H1 (cell line): ENCODE measurements around the gene RER1. TPM values are rescaled to one million over a fixed set of nuclear protein-coding genes. Genes with fewer than 3 reads are reported as not detected.

Source experiments
- CTCF ChIA-PET: fragments of 300-600 bp; sonication (Branson Sonifier 250); formaldehyde crosslinking; loops from one replicate; lab custom pipeline; 2021; ENCODE audit not compliant: partially characterized antibody; lab: Charles Lee
- POLR2A ChIA-PET: fragments of 300-600 bp; sonication (Branson Sonifier 250); formaldehyde crosslinking; loops from one replicate; lab custom pipeline; 2021; ENCODE audit warnings: inconsistent platforms; ENCODE audit not compliant: partially characterized antibody; lab: Charles Lee
- DNase-seq, 2 experiments: peaks; one replicate each; pipeline versions ENCODE4 v3.0.0 to v3.0.0-alpha.2; 2010 to 2022; ENCODE audit warnings: low spot score in 2 of 2, low read depth in 1 of 2, mixed read lengths in 1 of 2
- FAIRE-seq: peaks from 2 replicates; lab custom pipeline; 2011; peaks lifted over from hg19 to GRCh38; lab: Jason Lieb, UNC
- H2AFZ ChIP-seq: 2 replicates; pipeline ENCODE4 v1.8.1; 2012; ENCODE audit warnings: low read length, inconsistent platforms
- H2AK5ac ChIP-seq: 2 replicates; pipeline ENCODE4 v1.6.1; 2013; ENCODE audit warnings: low read depth, low read length
- H2BK120ac ChIP-seq: replicated peaks from 2 replicates; pipeline ENCODE3; 2013; ENCODE audit warnings: low read depth, low read length, inconsistent platforms
- H2BK12ac ChIP-seq: 2 replicates; pipeline ENCODE4 v1.6.1; 2013; ENCODE audit warnings: low read depth, low read length
- H2BK15ac ChIP-seq: 2 replicates; pipeline ENCODE4 v1.6.1; 2013; ENCODE audit warnings: low read length
- H2BK20ac ChIP-seq: 2 replicates; pipeline ENCODE4 v1.6.1; 2013; ENCODE audit warnings: low read length
- H2BK5ac ChIP-seq: 2 replicates; pipeline ENCODE4 v1.6.1; 2013; ENCODE audit warnings: low read depth, low read length
- H3K14ac ChIP-seq: 2 replicates; pipeline ENCODE4 v1.6.1; 2013; ENCODE audit warnings: inconsistent platforms; ENCODE audit not compliant: insufficient read length
- H3K18ac ChIP-seq: 2 replicates; pipeline ENCODE4 v1.6.1; 2013; ENCODE audit warnings: low read length; ENCODE audit errors: extremely low read depth
- H3K23ac ChIP-seq: 2 replicates; pipeline ENCODE4 v1.6.1; 2013; ENCODE audit warnings: inconsistent platforms; ENCODE audit not compliant: insufficient read length
- H3K23me2 ChIP-seq: 2 replicates; pipeline ENCODE4 v1.6.1; 2013; ENCODE audit warnings: low read depth, low read length
- H3K27ac ChIP-seq: 2 replicates; pipeline ENCODE4 v1.6.1; 2011; ENCODE audit warnings: low read depth, low read length, inconsistent platforms
- H3K27me3 ChIP-seq, 4 experiments: replicated peaks in 1 of 4; 1 replicate in 1 of 4; 2 replicates in 3 of 4; pipeline versions ENCODE4 v1.6.1 to v1.8.1; 2011 to 2013; ENCODE audit warnings: low read length in 3 of 4, mild to moderate bottlenecking in 3 of 4, inconsistent platforms in 2 of 4, mixed read lengths in 2 of 4, moderate library complexity in 1 of 4; ENCODE audit not compliant: control insufficient read depth in 3 of 4, insufficient read depth in 3 of 4; ENCODE audit errors: extremely low read depth in 1 of 4
- H3K36me3 ChIP-seq, 4 experiments: 2 replicates each; pipeline versions ENCODE4 v1.6.1 to v1.8.1; 2011 to 2013; ENCODE audit warnings: mild to moderate bottlenecking in 4 of 4, low read length in 3 of 4, moderate library complexity in 2 of 4, control low read depth in 1 of 4, inconsistent platforms in 1 of 4; ENCODE audit not compliant: insufficient read depth in 4 of 4, control insufficient read depth in 2 of 4
- H3K4ac ChIP-seq: replicated peaks from 2 replicates; pipeline ENCODE3; 2013; ENCODE audit warnings: low read length, low read depth, mixed read lengths, inconsistent platforms; ENCODE audit not compliant: insufficient read length
- H3K4me1 ChIP-seq, 4 experiments: replicated peaks in 1 of 4; 1 replicate in 1 of 4; 2 replicates in 3 of 4; pipeline versions ENCODE4 v1.6.1 to v1.8.1; 2011 to 2013; ENCODE audit warnings: low read length in 3 of 4, inconsistent platforms in 2 of 4, mixed read lengths in 1 of 4; ENCODE audit not compliant: insufficient read depth in 4 of 4, control insufficient read depth in 3 of 4
- H3K4me2 ChIP-seq, 2 experiments: 2 replicates each; pipeline versions ENCODE4 v1.6.1 to v1.8.1; 2011 to 2013; ENCODE audit warnings: low read depth in 2 of 2, low read length in 2 of 2, control low read depth in 1 of 2, inconsistent platforms in 1 of 2, mild to moderate bottlenecking in 1 of 2; ENCODE audit not compliant: insufficient read depth in 1 of 2
- H3K4me3 ChIP-seq, 4 experiments: fragments of 200-600, 300-600 bp in 1 of 4; sonication (generic), shearing (Covaris generic), sonication (Bioruptor Twin) in 1 of 4; 2 replicates each; pipeline versions ENCODE4 v1.5.1 to v1.8.1; 2011 to 2016; ENCODE audit warnings: low read length in 4 of 4, low read depth in 3 of 4, control low read depth in 2 of 4, inconsistent platforms in 2 of 4, mild to moderate bottlenecking in 2 of 4, mixed read lengths in 1 of 4, moderate library complexity in 1 of 4; ENCODE audit not compliant: insufficient read depth in 2 of 4; ENCODE audit errors: extremely low read depth in 1 of 4
- H3K56ac ChIP-seq: replicated peaks from 2 replicates; pipeline ENCODE3; 2013; ENCODE audit warnings: low read depth, mild to moderate bottlenecking, mixed read lengths, low read length, inconsistent platforms; ENCODE audit not compliant: insufficient read length
- H3K79me1 ChIP-seq: 2 replicates; pipeline ENCODE4 v1.6.1; 2013; ENCODE audit warnings: low read depth, low read length, control low read depth
- H3K79me2 ChIP-seq, 2 experiments: 2 replicates each; pipeline versions ENCODE4 v1.6.1 to v1.8.1; 2012 to 2013; ENCODE audit warnings: low read length in 2 of 2, mild to moderate bottlenecking in 2 of 2, inconsistent platforms in 1 of 2; ENCODE audit not compliant: insufficient read depth in 2 of 2, control insufficient read depth in 1 of 2
- H3K9ac ChIP-seq, 4 experiments: replicated peaks in 1 of 4; 1 replicate in 1 of 4; 2 replicates in 3 of 4; pipeline versions ENCODE4 v1.6.1 to v1.8.1; 2011 to 2013; ENCODE audit warnings: low read depth in 3 of 4, low read length in 3 of 4, control low read depth in 2 of 4, mild to moderate bottlenecking in 2 of 4, moderate library complexity in 2 of 4, inconsistent platforms in 1 of 4; ENCODE audit errors: extremely low read depth in 1 of 4
- H3K9me3 ChIP-seq, 2 experiments: 2 replicates each; pipeline versions ENCODE4 v1.6.1 to v1.8.1; 2012 to 2013; ENCODE audit warnings: mild to moderate bottlenecking in 2 of 2, moderate library complexity in 2 of 2, control low read depth in 1 of 2, inconsistent platforms in 1 of 2, low read depth in 1 of 2, low read length in 1 of 2, mixed read lengths in 1 of 2; ENCODE audit not compliant: insufficient read depth in 2 of 2
- H4K20me1 ChIP-seq, 2 experiments: replicated peaks in 1 of 2; 2 replicates each; pipeline versions ENCODE3 to v1.8.1; 2011 to 2013; ENCODE audit warnings: inconsistent platforms in 2 of 2, low read length in 2 of 2, mild to moderate bottlenecking in 1 of 2; ENCODE audit not compliant: insufficient read depth in 2 of 2, control insufficient read depth in 1 of 2
- H4K5ac ChIP-seq: 2 replicates; pipeline ENCODE4 v1.6.1; 2013; ENCODE audit warnings: low read length, low read depth, mixed read lengths, inconsistent platforms; ENCODE audit not compliant: insufficient read length
- H4K8ac ChIP-seq: 2 replicates; pipeline ENCODE4 v1.8.0; 2013; ENCODE audit warnings: mild to moderate bottlenecking, moderate library complexity, low read length, inconsistent platforms; ENCODE audit not compliant: insufficient read depth; ENCODE audit errors: extremely low read depth
- H4K91ac ChIP-seq: replicated peaks from 2 replicates; pipeline ENCODE3; 2013; ENCODE audit warnings: low read length, mixed read lengths, inconsistent platforms; ENCODE audit not compliant: insufficient read length
- ATF2 ChIP-seq: IDR thresholded peaks from 2 replicates; pipeline ENCODE4 v1.6.1; 2012; ENCODE audit warnings: low read length, inconsistent platforms
- CHD2 ChIP-seq: IDR thresholded peaks from 2 replicates; pipeline ENCODE4 v1.6.1; 2012; ENCODE audit warnings: low read length, improper control_type of control experiment
- CREB1 ChIP-seq: IDR thresholded peaks from 2 replicates; pipeline ENCODE4 v1.6.1; 2012; ENCODE audit warnings: inconsistent platforms
- EGR1 ChIP-seq: IDR thresholded peaks from 2 replicates; pipeline ENCODE4 v1.6.1; 2011; ENCODE audit warnings: low read depth, low read length, borderline replicate concordance
- EZH2 ChIP-seq: fragments of 200-600 bp; sonication (generic); IDR thresholded peaks from 2 replicates; pipeline ENCODE4 v1.7.1; 2012; ENCODE audit warnings: low read depth, mild to moderate bottlenecking, moderate library complexity, low read length, inconsistent platforms; ENCODE audit not compliant: severe bottlenecking
- GTF2F1 ChIP-seq: IDR thresholded peaks from 2 replicates; pipeline ENCODE4 v1.6.1; 2012; ENCODE audit warnings: low read depth, low read length, improper control_type of control experiment, borderline replicate concordance
- JUND ChIP-seq: IDR thresholded peaks from 2 replicates; pipeline ENCODE4 v1.6.1; 2011; ENCODE audit warnings: mild to moderate bottlenecking, improper control_type of control experiment, low read length
- KDM4A ChIP-seq: IDR thresholded peaks from one replicate; pipeline ENCODE4 v1.7.1; 2012; ENCODE audit warnings: low read depth, mild to moderate bottlenecking, moderate library complexity, low read length, inconsistent platforms; ENCODE audit not compliant: severe bottlenecking
- POU5F1 ChIP-seq: IDR thresholded peaks from 2 replicates; pipeline ENCODE4 v1.6.1; 2011; ENCODE audit warnings: low read depth, mild to moderate bottlenecking, low read length, moderate library complexity
- RNF2 ChIP-seq: fragments of 200-900, 300-1000 bp; sonication (generic); IDR thresholded peaks from 2 replicates; pipeline ENCODE4 v1.7.1; 2016; ENCODE audit warnings: borderline replicate concordance, low read depth, mild to moderate bottlenecking, antibody characterized with exemption, low read length; ENCODE audit not compliant: poor library complexity, severe bottlenecking; ENCODE audit errors: missing control alignments
- SP2 ChIP-seq: IDR thresholded peaks from 2 replicates; pipeline ENCODE4 v1.6.1; 2012; ENCODE audit warnings: mild to moderate bottlenecking, low read length, inconsistent platforms
- SRF ChIP-seq: IDR thresholded peaks from 2 replicates; pipeline ENCODE4 v1.6.1; 2011; ENCODE audit warnings: mild to moderate bottlenecking, low read depth, low read length, moderate library complexity
- WGBS, 2 experiments: shearing (Covaris generic) in 1 of 2; methylation state at CpG; one replicate each; pipeline versions ENCODE4 v1.1.6 to v1.1.7; 2013 to 2015; ENCODE audit warnings: low lambda C conversion rate in 2 of 2, mixed read lengths in 2 of 2, inconsistent platforms in 1 of 2, low coverage in 1 of 2, missing lambda C conversion rate in 1 of 2; ENCODE audit not compliant: insufficient replicate concordance in 2 of 2, insufficient coverage in 1 of 2, insufficient read length in 1 of 2; ENCODE audit errors: extremely low coverage in 1 of 2, missing lambda C conversion rate in 1 of 2; 5-methylcytosine and 5-hydroxymethylcytosine counted together
- polyA plus RNA-seq, 7 experiments: library from polyadenylated mRNA; depleted of rRNA in 3 of 7; stranded (reverse) in 5 of 7; unstranded in 2 of 7; fragments of >200 nt in 5 of 7; fragments of 200-250 nt in 2 of 7; gene quantifications; 1 replicate in 5 of 7; 2 replicates in 1 of 7; 4 replicates in 1 of 7; pipeline versions ENCODE4 v1.2.1 to v1.2.3, GENCODE V29; 2011 to 2013; ENCODE audit warnings: missing spikeins in 2 of 7, mixed read lengths in 2 of 7
- total RNA-seq: library from RNA; stranded (reverse); fragmentation: NEBNext Ultra II Directional; extraction: Animal tissue kit (Norgen Biotek cat#: 25700); gene quantifications from 2 replicates; pipeline ENCODE4 v1.2.1, GENCODE V29; 2021

Gene RER1
- total and polyA plus RNA-seq, 2 of the 8 experiments (the other 6 are each of a cell fraction or from before 2014, with no cell fraction given) = 102 to 134 TPM

DNA sequence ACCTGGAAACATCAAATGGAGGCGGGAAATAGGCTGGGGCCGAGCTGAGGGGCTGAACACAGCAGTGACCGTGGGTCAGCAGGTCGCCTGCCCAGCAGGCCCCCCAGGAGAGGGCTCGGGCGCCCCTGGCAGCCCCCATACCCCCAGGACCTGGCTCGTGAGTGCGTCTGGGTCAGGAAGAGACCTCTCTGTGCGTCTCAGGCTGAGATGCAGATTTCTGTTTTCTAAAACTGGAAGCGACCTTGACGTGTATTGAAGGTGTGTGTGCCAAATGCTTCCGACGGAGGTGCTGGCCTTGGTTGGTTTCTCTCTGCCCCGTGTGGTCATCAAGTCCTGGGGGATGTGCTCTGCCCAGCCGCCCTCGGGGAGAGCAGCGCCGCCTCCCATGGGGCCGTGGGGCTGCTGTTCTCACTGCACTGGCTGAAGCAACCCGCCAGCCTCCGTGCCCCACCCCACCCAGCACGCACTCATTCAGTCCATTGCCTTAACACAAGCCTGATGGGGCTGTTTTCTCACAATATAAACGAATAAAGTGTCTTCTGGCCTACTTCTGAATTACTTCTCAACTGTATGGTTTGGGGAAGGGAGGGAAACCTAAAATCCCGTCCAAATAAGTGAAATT, 13.4 kb downstream of the RER1 start:
- H3K36me3 ChIP-seq = peaks cover 20 to 54% (median 46%) of the 10 kb centered on the region in 4 experiments
- no peak overlapping the region for H2BK120ac ChIP-seq
- WGBS, 2 experiments = 89% methylated on average over 24 of the region's 24 CpGs; no CpG with 5 or more reads in 1 of the 2 experiments
- no peak overlapping the region for H2AK5ac ChIP-seq
- DNase-seq (no peak), FAIRE-seq (no peak)
- no peak overlapping the region for H3K14ac ChIP-seq
- no peaks in the 10 kb centered on the region for H3K23me2 ChIP-seq
- no peaks in the 10 kb centered on the region for H3K4me1 ChIP-seq
- H3K23ac ChIP-seq = no peak overlapping the region
- no peak overlapping the region for H3K27ac ChIP-seq
- H3K4me3 ChIP-seq = no peak overlapping the region
- no peak overlapping the region for H3K4ac ChIP-seq
- no peaks in the 10 kb centered on the region for H3K27me3 ChIP-seq
- CTCF ChIA-PET = no interaction called here
- H3K56ac ChIP-seq = no peak overlapping the region
- H4K91ac ChIP-seq = no peak overlapping the region
- POLR2A ChIA-PET = interaction anchor here (3.8 to 6.7 kb wide), 3 partner anchors 8 to 22 kb away, joined by 13 to 29 read pairs (median 29); partner anchors contain the start of genes MORN1 and RER1
- H2BK12ac ChIP-seq = no peak overlapping the region
- no peak overlapping the region for H3K9ac ChIP-seq
- H4K20me1 ChIP-seq = peaks cover 4 to 30% of the 10 kb centered on the region in 2 experiments
- no peaks in the 10 kb centered on the region for H3K9me3 ChIP-seq
- H3K79me2 ChIP-seq = no peaks in the 10 kb centered on the region
- no peak overlapping the region for H2BK20ac ChIP-seq
- no peak overlapping the region for H3K4me2 ChIP-seq
- no peak overlapping the region for H4K5ac ChIP-seq
- H2BK5ac ChIP-seq = no peak overlapping the region
- no peak overlapping the region for H2AFZ ChIP-seq
- H3K18ac ChIP-seq = no peak overlapping the region
- no peak overlapping the region for H4K8ac ChIP-seq
- no peaks in the 10 kb centered on the region; the same call in 1 of the 2 replicates for H3K79me1 ChIP-seq
- H2BK15ac ChIP-seq = no peak overlapping the region
- TF ChIP-seq EGR1 (no peak), KDM4A (no peak), SP2 (no peak), CREB1 (no peak), JUND (no peak), GTF2F1 (no peak), ATF2 (no peak), POU5F1 (no peak), EZH2 (no peak), CHD2 (no peak), RNF2 (no peak), SRF (no peak)
